NB4 (cell line): ENCODE results near the gene CTDSP2.

Experiments used
- CTCF ChIP-seq: IDR thresholded peaks from one replicate; pipeline ENCODE4 v1.5.1; 2012; ENCODE audit warnings: low read depth, low read length
- MAX ChIP-seq: IDR thresholded peaks from 2 replicates; pipeline ENCODE4 v1.6.1; 2011; ENCODE audit warnings: low read depth, low read length
- MYC ChIP-seq: IDR thresholded peaks from 2 replicates; pipeline ENCODE4 v1.6.1; 2011; ENCODE audit warnings: low read depth, low read length
- POLR2A ChIP-seq: IDR thresholded peaks from 2 replicates; pipeline ENCODE4 v1.6.1; 2011; ENCODE audit warnings: mild to moderate bottlenecking; ENCODE audit not compliant: insufficient read length; ENCODE audit errors: extremely low read depth

- TF ChIP-seq POLR2A: no peak
- TF ChIP-seq MAX: no peak
- TF ChIP-seq CTCF: no peak
- TF ChIP-seq MYC: no peak
Observed at GRCh38 chr12:57883057-57883456, 36.5 kb upstream of the CTDSP2 start.
